ENCODE results near the gene FEM1B.

The FEM1B gene

GRCh38 chr15:68310178-68310803 lies 32.7 kb downstream of the FEM1B start:
- DNase-seq, result no peak

GRCh38 chr15:68310804-68311463 lies 33.4 kb downstream of the FEM1B start:
- DNase-seq, result no peak

- no peak for DNase-seq
These were observed 33.9 kb downstream of the FEM1B start for GRCh38 chr15:68311464-68311835.

GRCh38 chr15:68311859-68312557 lies 34.5 kb downstream of the FEM1B start:
- no peak for DNase-seq

GRCh38 chr15:68312701-68313204 lies 35.2 kb downstream of the FEM1B start:
- no peak for DNase-seq

GRCh38 chr15:68313501-68314410 lies 36.2 kb downstream of the FEM1B start:
- DNase-seq, result no peak

- DNase-seq, result no peak
These were observed 37.0 kb downstream of the FEM1B start for GRCh38 chr15:68314563-68314962.

GRCh38 chr15:68315035-68315434 lies 37.5 kb downstream of the FEM1B start:
- no peak for DNase-seq

- no peak for DNase-seq
These were observed 38.0 kb downstream of the FEM1B start for GRCh38 chr15:68315495-68316031.

- DNase-seq, result no peak
These were observed 38.7 kb downstream of the FEM1B start for GRCh38 chr15:68316061-68316804.

- DNase-seq, result no peak
These were observed 39.9 kb downstream of the FEM1B start for GRCh38 chr15:68317281-68318007.

- DNase-seq, result no peak
These were observed 40.7 kb downstream of the FEM1B start for GRCh38 chr15:68318008-68318835.

GRCh38 chr15:68318931-68319909 lies 41.7 kb downstream of the FEM1B start:
- no peak for DNase-seq

- DNase-seq, result no peak
These were observed 42.5 kb downstream of the FEM1B start for GRCh38 chr15:68319997-68320396.

GRCh38 chr15:68321229-68321628 lies 43.7 kb downstream of the FEM1B start:
- DNase-seq, result no peak

- no peak for DNase-seq
These were observed 45.3 kb downstream of the FEM1B start for GRCh38 chr15:68322796-68323195.

- peak; percentile 66 for DNase-seq
These were observed 48.2 kb downstream of the FEM1B start for GRCh38 chr15:68325726-68326125.

- DNase-seq, result no peak
These were observed 49.3 kb downstream of the FEM1B start for GRCh38 chr15:68326711-68327354.

All from T1000 (cell line).